NT2/D1 (cell line): ENCODE measurements around the gene IL15RA.

Experiments used
- YY1 ChIP-seq: IDR thresholded peaks from 2 replicates; pipeline ENCODE4 v1.6.1; 2011; ENCODE audit not compliant: insufficient read length, insufficient read depth
- ZNF274 ChIP-seq: IDR thresholded peaks from 2 replicates; pipeline ENCODE4 v1.6.1; 2011; ENCODE audit warnings: mild to moderate bottlenecking, low read depth, low read length

DNA sequence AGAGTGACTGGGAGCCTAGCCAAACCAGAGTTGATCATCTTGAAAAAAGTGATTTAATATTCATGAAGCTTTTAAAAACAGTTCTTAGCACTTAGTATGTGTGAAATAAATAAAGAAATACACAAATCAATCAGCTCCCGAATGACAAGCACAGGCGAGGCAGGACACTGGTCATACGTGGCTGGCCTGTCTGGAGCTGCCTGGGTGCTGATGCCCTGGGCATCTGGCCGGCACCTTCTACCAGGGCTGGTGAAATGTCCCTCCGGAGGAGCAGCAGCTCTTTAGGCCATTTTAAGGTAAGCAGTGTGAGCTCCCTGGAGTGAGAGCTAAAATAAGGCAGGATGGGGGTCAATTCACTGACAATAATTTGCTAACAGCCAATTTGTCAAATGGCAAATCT lies 23.7 kb downstream of the IL15RA start:
- TF ChIP-seq ZNF274: no peak
- no peak for TF ChIP-seq YY1
